SK-MEL-5 (cell line): ENCODE results near the gene CRIP1. TPM values are rescaled to one million over a fixed set of nuclear protein-coding genes. Genes with fewer than 3 reads are reported as not detected.
A peak's percentile ranks its signal among the peaks of the same experiment; 100 is the strongest.

Source experiments
- DNase-seq: peaks from one replicate; pipeline ENCODE4 v3.0.0-alpha.2; 2016; ENCODE audit warnings: low read depth, low spot score
- in situ Hi-C: cut with HindIII; loops from 2 replicates; pipeline ENCODE4 v1.10.0; 2016; ENCODE audit warnings: low sequenced_read_pairs, high pct_unique_total_duplicates, low pct_unique_long_range_greater_than_20kb
- total RNA-seq: library from RNA; depleted of rRNA; stranded (reverse); fragments of >200 nt; shearing (Covaris generic); gene quantifications from 2 replicates; pipeline ENCODE4 v1.2.3, GENCODE V29; 2014

CRIP1 gene
- total RNA-seq, 1 experiment from 2014 or later: not detected

- no peak for DNase-seq
- in situ Hi-C loops: no loop called here
These were observed 10.4 kb upstream of the CRIP1 start for GRCh38 chr14:105476097-105476830.

DNA sequence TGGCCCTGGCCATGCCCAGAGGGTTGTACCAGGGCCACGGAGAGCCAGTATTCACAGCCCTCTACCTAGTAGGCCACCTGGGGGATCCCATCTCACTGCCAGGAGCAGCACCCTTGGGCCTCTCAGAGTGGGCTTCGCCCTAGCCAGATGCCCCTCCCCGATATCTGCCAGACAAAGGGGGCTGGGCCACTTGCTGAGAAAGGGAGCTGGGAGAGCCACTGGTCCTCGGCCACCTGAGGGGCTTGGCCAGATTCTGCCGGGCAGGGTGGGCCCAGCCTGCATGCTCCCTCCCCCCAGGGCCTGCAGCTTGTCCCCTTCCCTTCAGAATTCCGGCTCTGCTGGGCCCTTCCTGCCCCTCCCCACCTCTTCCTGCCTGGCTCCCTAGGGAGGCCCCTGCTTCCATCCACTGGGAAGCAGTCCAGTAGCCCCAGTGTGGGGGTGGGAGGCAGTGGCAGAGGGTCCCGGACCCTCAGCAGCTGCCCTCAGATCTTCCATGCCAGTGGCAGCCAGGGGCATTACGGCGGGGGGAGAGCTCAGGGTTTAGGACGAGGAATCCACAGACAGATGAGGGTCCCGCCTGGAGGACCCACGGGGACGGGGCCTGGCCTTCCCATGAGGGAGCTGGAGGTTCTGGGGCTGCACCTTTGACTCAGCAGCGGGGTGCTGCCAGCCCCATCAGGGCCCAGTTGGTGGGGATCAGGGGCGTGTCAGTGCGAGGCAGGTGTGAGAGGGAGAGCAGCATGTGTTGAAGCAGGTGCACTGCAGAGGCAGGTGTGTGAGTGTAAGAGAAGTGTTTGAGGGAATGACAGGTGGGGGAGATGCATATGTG is 9.6 kb upstream of the CRIP1 start:
- in situ Hi-C loops: no loop called here
- DNase-seq: no peak

GRCh38 chr14:105477660-105478397 is 8.9 kb upstream of the CRIP1 start:
- no peak for DNase-seq
- in situ Hi-C loops: no loop called here

DNA sequence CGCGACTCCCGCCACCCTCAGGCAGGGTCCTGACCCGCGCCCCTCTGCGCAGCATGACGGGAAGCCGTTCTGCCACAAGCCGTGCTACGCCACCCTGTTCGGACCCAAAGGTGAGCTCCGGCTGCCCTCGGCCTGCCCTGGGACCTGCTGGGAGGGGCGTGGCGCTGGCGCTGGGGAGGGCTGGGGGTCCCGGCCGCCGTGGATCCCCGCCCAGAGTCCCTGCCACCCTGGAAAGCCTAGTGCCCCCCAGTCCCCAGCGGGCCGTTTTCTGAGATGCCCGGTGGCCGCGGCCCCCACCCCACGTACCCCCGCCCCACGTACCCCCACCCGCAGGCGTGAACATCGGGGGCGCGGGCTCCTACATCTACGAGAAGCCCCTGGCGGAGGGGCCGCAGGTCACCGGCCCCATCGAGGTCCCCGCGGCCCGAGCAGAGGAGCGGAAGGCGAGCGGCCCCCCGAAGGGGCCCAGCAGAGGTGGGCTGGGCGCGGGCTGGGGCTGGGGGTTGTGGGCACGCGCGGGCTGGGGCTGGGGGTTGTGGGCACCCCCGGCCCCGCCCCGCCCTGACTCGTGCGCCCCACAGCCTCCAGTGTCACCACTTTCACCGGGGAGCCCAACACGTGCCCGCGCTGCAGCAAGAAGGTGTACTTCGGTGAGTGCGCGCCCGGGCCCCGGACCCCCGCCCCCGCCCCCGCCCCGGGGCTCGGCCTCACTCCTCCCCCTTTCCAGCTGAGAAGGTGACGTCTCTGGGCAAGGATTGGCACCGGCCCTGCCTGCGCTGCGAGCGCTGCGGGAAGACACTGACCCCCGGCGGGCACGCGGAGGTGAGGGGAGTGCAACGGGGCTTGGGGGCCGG is 8.1 kb upstream of the CRIP1 start:
- in situ Hi-C loops: no loop called here
- no peak for DNase-seq

- DNase-seq: no peak
- in situ Hi-C loops: no loop called here
These were observed 7.1 kb upstream of the CRIP1 start for GRCh38 chr14:105479431-105480158.

DNA sequence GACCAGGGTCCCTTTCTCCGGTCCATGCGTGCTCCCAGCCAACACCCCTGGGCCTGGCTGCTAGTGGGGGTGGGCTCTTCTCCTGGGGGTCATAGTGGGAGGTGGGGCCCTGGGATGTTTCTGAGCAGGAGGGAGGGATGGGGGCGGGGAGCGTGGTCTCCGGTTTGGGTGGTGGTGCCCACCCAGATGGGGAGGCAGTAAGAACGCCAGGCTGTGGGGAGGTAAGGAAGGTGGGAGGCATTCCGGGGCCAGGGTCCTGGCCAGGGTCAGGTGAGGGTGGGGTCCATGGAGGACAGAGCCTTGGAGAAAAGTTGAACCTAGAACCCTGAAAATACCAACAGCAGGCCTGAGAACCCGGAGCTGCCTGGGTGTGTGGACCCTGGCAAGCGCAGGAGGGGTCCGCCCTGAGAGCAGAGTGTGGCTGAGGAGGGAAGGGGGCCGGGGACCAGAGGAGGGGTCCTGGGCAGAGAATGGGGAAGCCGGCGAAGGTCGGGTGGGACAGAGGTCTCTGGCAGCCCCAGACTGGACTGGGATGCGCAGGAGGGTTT is 6.4 kb upstream of the CRIP1 start:
- in situ Hi-C loops: no loop called here
- DNase-seq: no peak

DNA sequence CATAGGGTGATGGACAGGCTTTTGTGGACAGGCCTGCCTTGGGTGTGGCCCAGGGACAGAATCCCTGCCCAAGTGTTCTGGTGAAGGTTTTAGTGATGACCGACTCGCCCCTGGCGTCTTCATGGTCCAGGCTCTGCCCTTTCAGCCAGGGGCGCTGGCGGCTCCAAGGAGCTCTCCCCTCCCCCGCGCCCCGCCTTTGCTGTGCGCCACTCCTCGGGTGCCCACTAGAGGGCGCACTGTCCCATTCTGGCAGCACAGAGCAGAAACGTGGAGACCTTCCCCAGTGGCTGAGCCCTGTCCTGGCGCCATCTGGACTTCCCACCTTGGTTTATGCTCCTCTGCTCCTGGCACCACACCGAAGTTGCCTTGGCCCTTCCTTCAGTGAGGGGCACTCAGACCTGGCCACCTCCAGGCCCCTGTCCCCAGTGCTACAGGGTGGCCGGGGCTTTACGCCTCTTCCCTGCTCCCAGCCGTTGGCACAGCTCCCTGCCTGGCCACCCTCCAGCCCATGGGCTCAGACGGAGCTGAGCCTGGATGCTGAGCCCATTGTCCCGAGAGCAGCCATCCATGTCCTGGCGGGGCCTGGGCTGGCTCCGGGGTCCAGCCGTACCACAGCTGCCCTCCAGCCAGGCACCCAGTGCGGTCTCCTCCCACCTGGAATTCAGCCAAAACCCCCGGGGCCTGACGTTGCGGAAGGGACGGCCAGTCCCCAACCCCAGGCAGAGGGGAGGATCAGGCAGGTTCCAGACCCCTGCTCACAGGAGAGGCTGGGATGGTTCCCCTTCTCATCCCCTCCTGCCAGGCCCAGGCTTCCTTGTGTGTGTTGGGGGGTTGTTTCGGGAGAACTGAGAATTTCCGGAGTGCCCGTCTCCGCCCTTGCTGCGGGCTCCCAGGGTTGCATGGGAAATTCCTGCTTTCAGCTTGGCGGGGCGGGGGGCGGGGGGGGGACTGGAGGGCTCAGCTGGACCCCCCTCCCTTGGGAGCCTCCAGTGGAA is 5.6 kb upstream of the CRIP1 start:
- in situ Hi-C loops: no loop called here
- DNase-seq: peak; percentile 88

- peak; percentile 95 for DNase-seq
- in situ Hi-C loops: no loop called here
These were observed 4.7 kb upstream of the CRIP1 start for GRCh38 chr14:105481886-105482457.

DNA sequence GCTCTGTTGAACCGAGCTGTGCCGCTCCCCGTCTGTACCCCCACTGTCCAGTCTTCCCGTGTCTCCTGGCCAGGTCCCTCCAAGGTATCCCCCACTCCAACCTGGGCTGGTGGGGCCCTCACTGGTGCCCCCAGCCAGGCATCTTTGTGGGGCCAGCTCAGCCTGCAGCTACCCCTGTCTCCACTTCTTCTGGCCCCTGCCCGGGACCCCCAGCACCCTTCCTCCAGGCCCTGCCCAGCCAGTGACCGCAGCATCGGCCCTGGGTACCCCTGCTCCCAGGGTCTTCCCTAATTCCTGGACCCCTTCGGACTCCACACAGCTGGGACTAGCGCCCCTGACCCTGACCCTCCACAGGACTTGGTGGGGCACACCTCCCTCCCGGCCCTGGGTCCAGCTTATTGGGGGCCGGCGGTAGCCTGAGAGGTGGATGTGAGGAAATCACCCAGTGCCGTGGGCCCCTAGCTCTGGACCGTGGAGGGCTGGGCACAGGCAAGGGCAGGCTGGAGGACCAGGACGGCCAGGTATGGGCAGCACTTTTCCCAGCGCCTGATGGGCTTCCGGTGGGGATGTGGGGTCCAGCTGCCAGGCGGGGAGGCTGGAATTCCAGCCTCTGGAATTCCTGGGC is 4.1 kb upstream of the CRIP1 start:
- in situ Hi-C loops: no loop called here
- DNase-seq: no peak

- in situ Hi-C loops: no loop called here
- DNase-seq: no peak
These were observed 3.2 kb upstream of the CRIP1 start for GRCh38 chr14:105483300-105484068.

- in situ Hi-C loops: no loop called here
These were observed 2.4 kb upstream of the CRIP1 start for GRCh38 chr14:105484069-105484996.

DNA sequence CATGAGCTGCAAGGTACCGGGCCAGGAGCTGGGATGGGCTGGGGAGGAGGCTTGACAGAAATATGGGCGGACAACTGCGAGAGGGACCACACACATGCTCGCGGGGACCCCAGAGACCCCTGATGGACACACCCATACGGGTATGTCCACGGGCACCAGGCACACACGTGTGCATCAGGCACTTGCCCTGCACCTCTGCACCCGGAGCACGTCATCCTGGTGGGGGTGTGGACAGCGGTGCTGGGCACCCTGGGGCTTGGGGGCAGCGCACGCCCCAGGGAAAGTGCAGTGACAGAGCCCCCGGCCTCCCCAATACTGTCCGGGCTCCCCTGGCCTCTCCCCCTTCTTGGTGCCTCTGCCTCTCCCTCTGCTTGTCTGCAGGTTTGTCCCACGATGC is 1.7 kb upstream of the CRIP1 start:
- in situ Hi-C loops: no loop called here
- DNase-seq: no peak

More at GRCh38 chr14:105484069-105484996, 2.4 kb upstream of the CRIP1 start:
- no peak for DNase-seq

GRCh38 chr14:105485739-105486162 is 935 bp upstream of the CRIP1 start:
- peak; percentile 51 for DNase-seq
- in situ Hi-C loops: no loop called here
